Measurements from ENCODE around the gene ZFYVE9.

DNA sequence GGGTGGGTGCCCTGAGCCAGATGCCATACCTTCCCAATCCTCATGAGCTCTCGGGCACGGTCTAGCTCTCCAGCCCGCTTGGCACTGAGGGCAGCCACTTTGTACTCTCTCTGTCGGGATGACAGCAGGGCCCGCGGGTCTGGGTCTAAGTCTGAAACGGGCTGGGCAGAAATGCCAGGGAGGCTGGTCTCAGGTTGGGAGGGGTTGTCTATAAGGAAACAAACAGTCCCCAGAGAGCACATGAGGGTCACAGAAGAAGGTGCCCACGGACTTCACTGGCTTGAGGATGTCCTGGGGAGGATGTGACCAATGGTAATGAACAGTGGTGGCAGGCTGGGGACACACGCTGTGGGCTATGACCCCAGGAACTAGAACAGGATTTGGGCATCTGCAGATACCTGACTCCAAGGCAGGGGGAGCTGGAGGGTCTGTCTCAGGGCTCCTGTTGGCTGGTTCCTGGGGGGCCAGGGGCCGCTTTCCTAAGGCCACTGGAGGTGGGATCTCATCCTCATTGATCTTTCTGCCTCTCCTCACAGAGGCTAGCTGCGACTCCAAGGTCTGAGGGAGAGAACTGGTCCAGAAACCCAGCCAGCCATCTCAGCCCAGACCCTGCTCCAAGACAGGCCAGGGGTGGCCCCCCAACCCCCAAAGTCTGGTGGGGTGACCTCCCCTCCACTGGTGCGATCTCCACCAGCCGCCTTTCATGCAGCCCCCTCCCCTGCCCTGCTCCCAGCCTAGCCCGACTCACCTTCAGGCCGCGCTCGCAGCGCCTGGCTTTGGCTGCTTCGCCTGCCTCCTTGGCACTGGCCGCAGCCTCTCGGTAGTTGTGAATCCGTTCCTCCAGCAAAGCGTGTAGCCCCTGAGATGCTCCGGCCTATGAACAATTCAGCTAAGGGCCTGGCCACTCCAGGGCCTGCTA lies 218.0 kb downstream of the ZFYVE9 start:
- TF ChIP-seq, protein P1, sequence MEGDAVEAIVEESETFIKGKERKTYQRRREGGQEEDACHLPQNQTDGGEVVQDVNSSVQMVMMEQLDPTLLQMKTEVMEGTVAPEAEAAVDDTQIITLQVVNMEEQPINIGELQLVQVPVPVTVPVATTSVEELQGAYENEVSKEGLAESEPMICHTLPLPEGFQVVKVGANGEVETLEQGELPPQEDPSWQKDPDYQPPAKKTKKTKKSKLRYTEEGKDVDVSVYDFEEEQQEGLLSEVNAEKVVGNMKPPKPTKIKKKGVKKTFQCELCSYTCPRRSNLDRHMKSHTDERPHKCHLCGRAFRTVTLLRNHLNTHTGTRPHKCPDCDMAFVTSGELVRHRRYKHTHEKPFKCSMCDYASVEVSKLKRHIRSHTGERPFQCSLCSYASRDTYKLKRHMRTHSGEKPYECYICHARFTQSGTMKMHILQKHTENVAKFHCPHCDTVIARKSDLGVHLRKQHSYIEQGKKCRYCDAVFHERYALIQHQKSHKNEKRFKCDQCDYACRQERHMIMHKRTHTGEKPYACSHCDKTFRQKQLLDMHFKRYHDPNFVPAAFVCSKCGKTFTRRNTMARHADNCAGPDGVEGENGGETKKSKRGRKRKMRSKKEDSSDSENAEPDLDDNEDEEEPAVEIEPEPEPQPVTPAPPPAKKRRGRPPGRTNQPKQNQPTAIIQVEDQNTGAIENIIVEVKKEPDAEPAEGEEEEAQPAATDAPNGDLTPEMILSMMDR (IDR thresholded peaks at IDR 0.05) = no peak
- no peak for TF ChIP-seq ZFX (IDR thresholded peaks at IDR 0.05; ENCODE audit: borderline replicate concordance)

Measured in 22Rv1 (cell line).